Measurements from ENCODE around the gene WDR38.

- TF ChIP-seq, protein P1, sequence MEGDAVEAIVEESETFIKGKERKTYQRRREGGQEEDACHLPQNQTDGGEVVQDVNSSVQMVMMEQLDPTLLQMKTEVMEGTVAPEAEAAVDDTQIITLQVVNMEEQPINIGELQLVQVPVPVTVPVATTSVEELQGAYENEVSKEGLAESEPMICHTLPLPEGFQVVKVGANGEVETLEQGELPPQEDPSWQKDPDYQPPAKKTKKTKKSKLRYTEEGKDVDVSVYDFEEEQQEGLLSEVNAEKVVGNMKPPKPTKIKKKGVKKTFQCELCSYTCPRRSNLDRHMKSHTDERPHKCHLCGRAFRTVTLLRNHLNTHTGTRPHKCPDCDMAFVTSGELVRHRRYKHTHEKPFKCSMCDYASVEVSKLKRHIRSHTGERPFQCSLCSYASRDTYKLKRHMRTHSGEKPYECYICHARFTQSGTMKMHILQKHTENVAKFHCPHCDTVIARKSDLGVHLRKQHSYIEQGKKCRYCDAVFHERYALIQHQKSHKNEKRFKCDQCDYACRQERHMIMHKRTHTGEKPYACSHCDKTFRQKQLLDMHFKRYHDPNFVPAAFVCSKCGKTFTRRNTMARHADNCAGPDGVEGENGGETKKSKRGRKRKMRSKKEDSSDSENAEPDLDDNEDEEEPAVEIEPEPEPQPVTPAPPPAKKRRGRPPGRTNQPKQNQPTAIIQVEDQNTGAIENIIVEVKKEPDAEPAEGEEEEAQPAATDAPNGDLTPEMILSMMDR (IDR thresholded peaks at IDR 0.05) = no peak
- TF ChIP-seq EZH2 (IDR thresholded peaks at IDR 0.05) = no peak
Measured at GRCh38 chr9:124881138-124881743, 28.0 kb downstream of the WDR38 start.
